Suprapubic skin (tissue), 3 donors: ENCODE data around the gene ING5.

ENCODE experiments used
- EP300 ChIP-seq: sonication (generic); formaldehyde crosslinking; IDR thresholded peaks from one replicate; pipeline ENCODE4 v1.6.1; 2017; ENCODE audit warnings: antibody characterized with exemption
- TF ChIP-seq, protein P1 (sequence below), 2 donors: fragments of 200-600 bp in 1 of 2; fragments of 450-650 bp in 1 of 2; sonication (generic) in 1 of 2; IDR thresholded peaks; one replicate each; pipeline ENCODE4 v1.5.1; 2016 to 2019; ENCODE audit warnings: antibody characterized with exemption in 2 of 2, mild to moderate bottlenecking in 1 of 2, moderate library complexity in 1 of 2

GRCh38 chr2:241703032-241703604, 1.3 kb downstream of the ING5 start:
- TF ChIP-seq EP300: no peak
- TF ChIP-seq, protein P1, sequence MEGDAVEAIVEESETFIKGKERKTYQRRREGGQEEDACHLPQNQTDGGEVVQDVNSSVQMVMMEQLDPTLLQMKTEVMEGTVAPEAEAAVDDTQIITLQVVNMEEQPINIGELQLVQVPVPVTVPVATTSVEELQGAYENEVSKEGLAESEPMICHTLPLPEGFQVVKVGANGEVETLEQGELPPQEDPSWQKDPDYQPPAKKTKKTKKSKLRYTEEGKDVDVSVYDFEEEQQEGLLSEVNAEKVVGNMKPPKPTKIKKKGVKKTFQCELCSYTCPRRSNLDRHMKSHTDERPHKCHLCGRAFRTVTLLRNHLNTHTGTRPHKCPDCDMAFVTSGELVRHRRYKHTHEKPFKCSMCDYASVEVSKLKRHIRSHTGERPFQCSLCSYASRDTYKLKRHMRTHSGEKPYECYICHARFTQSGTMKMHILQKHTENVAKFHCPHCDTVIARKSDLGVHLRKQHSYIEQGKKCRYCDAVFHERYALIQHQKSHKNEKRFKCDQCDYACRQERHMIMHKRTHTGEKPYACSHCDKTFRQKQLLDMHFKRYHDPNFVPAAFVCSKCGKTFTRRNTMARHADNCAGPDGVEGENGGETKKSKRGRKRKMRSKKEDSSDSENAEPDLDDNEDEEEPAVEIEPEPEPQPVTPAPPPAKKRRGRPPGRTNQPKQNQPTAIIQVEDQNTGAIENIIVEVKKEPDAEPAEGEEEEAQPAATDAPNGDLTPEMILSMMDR (IDR thresholded peaks at IDR 0.05): no peak
